ENCODE measurements around the gene OR51E1.

OR51E1 gene, protein sequence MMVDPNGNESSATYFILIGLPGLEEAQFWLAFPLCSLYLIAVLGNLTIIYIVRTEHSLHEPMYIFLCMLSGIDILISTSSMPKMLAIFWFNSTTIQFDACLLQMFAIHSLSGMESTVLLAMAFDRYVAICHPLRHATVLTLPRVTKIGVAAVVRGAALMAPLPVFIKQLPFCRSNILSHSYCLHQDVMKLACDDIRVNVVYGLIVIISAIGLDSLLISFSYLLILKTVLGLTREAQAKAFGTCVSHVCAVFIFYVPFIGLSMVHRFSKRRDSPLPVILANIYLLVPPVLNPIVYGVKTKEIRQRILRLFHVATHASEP

DNA sequence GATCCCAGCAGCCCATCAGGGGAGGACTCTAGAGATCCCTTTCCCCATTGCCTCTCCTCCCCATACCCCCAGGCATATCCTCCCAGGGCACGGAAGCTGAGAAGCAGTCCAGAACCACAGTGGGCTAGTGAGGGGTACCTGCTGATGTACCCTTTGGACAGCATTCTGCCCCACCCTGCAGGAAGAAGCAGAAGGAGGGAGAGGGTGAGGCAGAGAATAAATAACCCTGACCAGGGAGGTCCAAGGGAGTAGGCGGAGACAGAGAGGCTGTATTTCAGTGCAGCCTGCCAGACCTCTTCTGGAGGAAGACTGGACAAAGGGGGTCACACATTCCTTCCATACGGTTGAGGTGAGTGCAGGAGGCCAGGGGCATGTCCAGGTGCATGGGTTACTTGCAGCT is at the start of gene OR51E1:
TSS of gene OR51E1 (plus strand) at position 301 of the 400 bp plus-strand sequence. CDS start 8,545 bp downstream, outside the sequence.
- H3K4me3 ChIP-seq (replicated peaks in 1 of 2; ENCODE audit: low read depth in 2 of 2, low read length in 2 of 2), result no peak within 1 kb of the TSS
- DNase-seq (ENCODE audit: low read depth in 2 of 2), result no peak
- TF ChIP-seq, protein P1, sequence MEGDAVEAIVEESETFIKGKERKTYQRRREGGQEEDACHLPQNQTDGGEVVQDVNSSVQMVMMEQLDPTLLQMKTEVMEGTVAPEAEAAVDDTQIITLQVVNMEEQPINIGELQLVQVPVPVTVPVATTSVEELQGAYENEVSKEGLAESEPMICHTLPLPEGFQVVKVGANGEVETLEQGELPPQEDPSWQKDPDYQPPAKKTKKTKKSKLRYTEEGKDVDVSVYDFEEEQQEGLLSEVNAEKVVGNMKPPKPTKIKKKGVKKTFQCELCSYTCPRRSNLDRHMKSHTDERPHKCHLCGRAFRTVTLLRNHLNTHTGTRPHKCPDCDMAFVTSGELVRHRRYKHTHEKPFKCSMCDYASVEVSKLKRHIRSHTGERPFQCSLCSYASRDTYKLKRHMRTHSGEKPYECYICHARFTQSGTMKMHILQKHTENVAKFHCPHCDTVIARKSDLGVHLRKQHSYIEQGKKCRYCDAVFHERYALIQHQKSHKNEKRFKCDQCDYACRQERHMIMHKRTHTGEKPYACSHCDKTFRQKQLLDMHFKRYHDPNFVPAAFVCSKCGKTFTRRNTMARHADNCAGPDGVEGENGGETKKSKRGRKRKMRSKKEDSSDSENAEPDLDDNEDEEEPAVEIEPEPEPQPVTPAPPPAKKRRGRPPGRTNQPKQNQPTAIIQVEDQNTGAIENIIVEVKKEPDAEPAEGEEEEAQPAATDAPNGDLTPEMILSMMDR (IDR thresholded peaks at IDR 0.05; ENCODE audit: low read depth, low read length), result no peak

GRCh38 chr11:4605057-4605456 is 38.7 kb upstream of the OR51E1 start:
- TF ChIP-seq, protein P1 (IDR thresholded peaks at IDR 0.05; ENCODE audit: low read depth, low read length), result no peak
- DNase-seq (ENCODE audit: low read depth in 2 of 2), result no peak
- no peak overlapping the region for H3K4me3 ChIP-seq (replicated peaks in 1 of 2; ENCODE audit: low read depth in 2 of 2, low read length in 2 of 2)

DNA sequence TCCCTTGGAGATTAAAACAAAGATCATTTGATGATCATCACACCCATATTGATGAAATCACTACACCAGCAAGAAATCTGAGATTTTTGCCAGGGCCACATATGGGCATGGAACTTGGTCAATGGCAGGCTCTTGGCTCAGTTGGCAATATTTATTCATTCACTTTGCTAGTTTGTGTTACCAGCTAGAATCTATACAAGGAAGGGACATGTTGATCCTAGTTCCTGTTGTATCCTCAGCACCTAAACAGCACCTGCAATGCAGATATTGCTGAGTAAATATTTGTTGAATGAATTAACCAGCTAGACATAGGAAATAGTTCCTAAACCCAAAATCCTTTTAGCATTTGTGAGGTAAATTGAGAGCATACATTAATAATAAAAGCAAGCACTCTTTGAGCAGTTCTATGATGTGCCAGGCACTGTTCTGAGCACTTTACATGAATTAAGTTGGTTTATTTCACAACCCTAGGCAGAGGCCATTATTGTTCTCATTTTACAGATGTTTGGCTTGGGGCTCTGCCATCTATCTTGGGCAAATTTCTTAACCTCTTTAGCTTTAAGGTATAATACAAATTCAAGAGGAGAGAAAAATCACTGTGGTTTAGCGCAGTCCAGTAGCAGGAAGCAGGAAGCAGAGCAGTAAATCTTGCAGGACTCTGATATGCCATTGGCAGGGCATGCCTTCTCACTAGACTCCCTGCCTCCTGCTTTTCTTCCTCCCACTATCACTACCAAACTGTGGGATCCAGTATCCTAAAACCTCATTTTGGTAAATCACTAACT is 37.4 kb upstream of the OR51E1 start:
- H3K4me3 ChIP-seq (replicated peaks in 1 of 2; ENCODE audit: low read depth in 2 of 2, low read length in 2 of 2), result no peak overlapping the region

DNA sequence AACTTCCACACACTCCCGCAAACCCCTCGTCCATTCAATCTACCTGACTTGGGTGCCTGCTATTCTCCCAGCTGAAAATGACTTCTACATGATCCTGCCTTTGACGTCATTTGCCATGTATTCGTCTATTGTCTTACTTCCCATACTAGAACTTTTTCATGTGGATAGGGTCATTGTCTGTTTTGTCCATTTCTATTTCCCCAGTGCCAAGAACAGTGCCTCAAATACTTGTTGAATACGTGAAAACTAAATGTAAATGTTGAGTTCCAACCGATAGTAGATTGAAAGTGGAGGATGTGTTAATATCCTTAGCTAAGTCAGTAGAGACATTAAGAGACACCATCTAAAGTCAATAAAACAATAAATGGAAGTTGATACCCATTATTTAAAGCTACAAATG is 36.7 kb upstream of the OR51E1 start:
- TF ChIP-seq, protein P1 (IDR thresholded peaks at IDR 0.05; ENCODE audit: low read depth, low read length), result no peak
- peak; percentile 6 to 13 for DNase-seq (ENCODE audit: low read depth in 2 of 2)
- H3K4me3 ChIP-seq (replicated peaks in 1 of 2; ENCODE audit: low read depth in 2 of 2, low read length in 2 of 2), result peak overlapping the region; percentile 71 to 73

More for the DNA sequence above, 37.4 kb upstream of the OR51E1 start:
- TF ChIP-seq, protein P1 (IDR thresholded peaks at IDR 0.05; ENCODE audit: low read depth, low read length), result no peak
- DNase-seq (ENCODE audit: low read depth in 2 of 2), result peak; percentile 42 to 51

DNA sequence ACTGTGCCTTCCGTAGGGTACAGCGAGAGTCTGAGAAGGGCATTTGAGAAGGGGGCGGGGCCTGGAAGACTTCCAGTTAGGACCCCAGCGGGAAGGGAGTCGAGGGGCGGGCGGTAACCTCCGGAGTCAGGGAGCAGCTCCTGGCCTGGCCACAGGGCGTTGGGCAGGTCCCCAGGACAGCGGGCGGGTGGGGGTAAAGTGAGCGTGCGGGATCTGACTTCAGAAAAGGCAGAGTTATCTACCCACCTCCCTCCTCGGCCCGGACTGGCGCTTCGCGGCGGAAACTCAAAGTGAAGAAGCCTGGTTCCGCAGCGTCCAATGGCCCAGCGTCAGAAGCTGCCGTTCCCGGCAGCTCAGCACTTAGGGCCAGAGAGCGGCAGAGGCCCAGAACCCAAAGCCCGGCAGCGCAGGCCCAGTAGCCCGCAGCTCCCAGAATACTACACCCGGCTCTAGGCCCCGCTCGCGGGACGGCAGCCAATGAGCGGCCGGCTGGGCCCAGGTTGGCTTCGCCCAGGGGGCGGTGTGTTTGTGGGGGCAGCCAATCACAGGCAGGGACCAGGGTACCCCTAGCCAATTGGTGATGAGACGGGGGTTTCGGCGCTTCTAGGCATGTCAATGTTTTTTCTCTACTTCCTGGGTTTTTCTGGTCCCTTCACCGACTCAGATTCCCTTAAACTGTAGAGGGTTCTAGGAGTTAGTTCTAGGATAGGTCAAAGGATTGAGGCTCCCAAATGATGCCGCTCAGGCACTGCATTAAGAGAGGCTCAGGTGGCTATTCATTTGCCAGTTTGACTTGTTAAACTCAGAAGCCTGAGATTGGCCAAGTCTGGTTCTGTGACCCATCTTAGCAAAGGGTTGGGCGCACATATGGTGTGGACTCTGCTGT is 35.8 kb upstream of the OR51E1 start, which contains the start of gene TRIM68:
TSS of gene TRIM68 (minus strand) at position 451 of the 886 bp plus-strand sequence. CDS start 2,727 bp downstream, outside the sequence.
- peak; percentile 96 to 97 for DNase-seq (ENCODE audit: low read depth in 2 of 2)
- TF ChIP-seq, protein P1 (IDR thresholded peaks at IDR 0.05; ENCODE audit: low read depth, low read length), result no peak
- H3K4me3 ChIP-seq (replicated peaks in 1 of 2; ENCODE audit: low read depth in 2 of 2, low read length in 2 of 2), result peak within 1 kb of the TSS; percentile 71 to 73

- peak overlapping the region in 1 of 2 donors; percentile 9 for H3K4me3 ChIP-seq (replicated peaks in 1 of 2; ENCODE audit: low read depth in 2 of 2, low read length in 2 of 2)
- DNase-seq (ENCODE audit: low read depth in 2 of 2), result peak; percentile 12 to 67
- TF ChIP-seq, protein P1 (IDR thresholded peaks at IDR 0.05; ENCODE audit: low read depth, low read length), result no peak
Observed at GRCh38 chr11:4610258-4610935, 33.4 kb upstream of the OR51E1 start.
